Activated CD4-positive, alpha-beta T cell treated with anti-CD3 and anti-CD28 coated beads, Interleukin-2, Interleukin-6, amounts not matched to agents 100 ng/mL and 50 ng/mL, durations not matched to agents 16 hours and 8 hours (primary cell): ENCODE measurements around the gene CENPV.
A peak's percentile ranks its signal among the peaks of the same experiment; 100 is the strongest.
"Not testable (repeated sequence)": the region's sequence is repeated elsewhere in the genome, so short reads cannot be mapped to it uniquely, and the experiment has no call there.

Experiments used
- DNase-seq: peaks from one replicate; pipeline ENCODE4 v3.0.0-alpha.2; 2020

Gene CENPV

GRCh38 chr17:16353317-16354174, at the start of gene CENPV:
CENPV (minus strand) TSS chr17:16353469; CDS start chr17:16353436, 33 bp downstream.
- DNase-seq, result peak; percentile 76

- DNase-seq, result peak; percentile 77
Measured at GRCh38 chr17:16398270-16399267, 45.3 kb upstream of the CENPV start.

- DNase-seq, result not testable (repeated sequence)
Measured at GRCh38 chr17:16396693-16397092, 43.4 kb upstream of the CENPV start.

DNA sequence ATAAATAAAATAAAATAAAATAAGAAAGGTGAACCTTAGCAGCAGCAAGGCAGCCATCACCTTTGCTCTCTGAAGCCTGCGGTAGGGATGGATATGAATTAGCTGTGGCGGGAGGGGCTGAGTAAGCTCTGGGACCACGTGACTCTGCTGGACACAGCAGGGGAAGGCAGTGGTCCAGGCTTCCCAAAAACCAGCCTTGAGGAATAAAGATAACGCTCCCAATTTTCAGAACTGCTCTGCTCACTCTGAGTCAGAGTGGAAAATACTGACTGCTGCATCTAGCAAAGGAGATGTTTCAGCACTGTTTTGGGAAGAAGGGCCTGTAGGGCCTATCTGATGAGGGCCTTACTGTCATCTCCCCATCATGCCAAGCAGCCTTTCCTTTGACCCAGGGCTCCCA, 42.6 kb upstream of the CENPV start:
- not testable (repeated sequence) for DNase-seq

DNA sequence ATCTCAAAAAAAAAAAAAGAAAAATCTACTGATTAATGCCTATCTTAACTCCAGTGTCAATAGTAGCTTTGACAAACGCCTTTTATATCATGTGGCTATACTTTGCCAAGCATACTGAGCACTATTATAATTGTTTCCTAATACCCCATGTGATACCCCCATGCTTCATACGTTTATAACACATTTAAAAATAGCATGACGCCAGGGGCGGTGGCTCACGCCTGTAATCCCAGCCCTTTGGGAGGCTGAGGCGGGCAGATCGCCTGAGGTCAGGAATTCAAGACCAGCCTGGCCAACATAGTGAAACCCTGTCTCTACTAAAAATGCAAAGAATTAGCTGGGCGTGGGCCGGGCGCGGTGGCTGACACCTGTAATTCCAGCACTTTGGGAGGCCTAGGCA, 39.2 kb upstream of the CENPV start:
- DNase-seq, result not testable (repeated sequence)

DNA sequence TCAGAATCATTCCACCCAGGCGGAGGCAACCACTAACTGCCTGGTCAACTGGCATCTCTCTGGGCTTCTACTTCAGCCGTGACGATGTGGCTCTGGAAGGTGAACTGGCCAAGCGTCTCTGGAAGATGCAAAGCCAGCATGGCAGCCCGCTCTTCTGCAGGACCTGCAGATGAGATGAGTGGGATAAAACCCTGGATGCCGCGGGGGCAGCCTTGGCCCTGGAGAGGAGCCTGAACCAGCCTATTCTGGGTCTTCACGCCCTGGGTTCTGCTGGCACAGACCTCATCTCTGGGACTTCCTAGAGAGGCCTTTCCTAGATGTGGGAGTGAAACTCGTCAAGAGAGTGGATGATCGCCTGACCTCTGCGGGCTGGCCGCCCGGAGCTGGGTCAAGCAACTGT, 38.2 kb upstream of the CENPV start:
- DNase-seq, result no peak

GRCh38 chr17:16386126-16386507, 32.8 kb upstream of the CENPV start:
- not testable (repeated sequence) for DNase-seq

- no peak for DNase-seq
Measured at GRCh38 chr17:16384557-16384956, 31.3 kb upstream of the CENPV start.

DNA sequence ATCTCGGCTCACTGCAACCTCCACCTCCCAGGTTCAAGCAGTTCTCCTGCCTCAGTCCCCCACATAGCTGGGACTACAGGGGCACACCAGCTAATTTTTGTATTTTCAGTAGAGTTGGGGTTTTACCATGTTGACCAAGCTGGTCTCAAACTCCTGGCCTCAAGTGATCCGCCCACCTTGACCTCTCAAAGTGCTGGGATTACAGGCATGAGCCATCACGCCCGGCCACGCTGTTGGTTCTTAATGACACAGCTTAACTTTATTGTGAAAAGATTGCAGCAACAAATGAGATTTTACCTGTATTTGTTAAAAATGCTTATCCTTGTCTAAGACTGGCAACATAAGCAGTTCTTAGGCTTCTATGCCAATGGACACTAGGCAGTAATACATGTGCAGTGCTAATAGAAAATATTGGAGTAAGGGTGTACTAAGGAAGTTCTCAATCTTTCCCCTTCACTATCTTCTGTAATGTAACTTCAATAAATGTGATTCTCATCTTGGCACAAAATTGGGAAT, 30.6 kb upstream of the CENPV start:
- DNase-seq, result no peak

DNA sequence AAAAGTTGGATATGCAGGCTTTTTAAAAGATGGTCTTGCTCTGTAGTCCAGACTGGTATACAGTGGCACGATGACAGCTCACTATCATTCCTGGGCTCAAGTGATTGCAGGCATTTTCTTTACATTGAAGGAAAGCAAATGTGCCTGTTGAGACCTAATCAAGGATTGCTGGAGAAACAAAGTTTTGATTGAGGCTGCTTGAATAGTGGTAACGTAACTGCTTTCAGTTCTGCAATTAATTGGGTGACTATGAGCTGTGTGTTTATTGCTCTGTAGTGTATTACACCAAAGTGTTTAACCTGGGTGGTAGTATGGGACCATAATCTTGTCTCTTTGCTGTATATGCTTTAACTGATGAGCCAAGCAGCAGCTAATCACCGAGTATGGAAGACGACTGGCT, 29.9 kb upstream of the CENPV start:
- DNase-seq, result no peak

GRCh38 chr17:16381496-16381820, 28.2 kb upstream of the CENPV start:
- no peak for DNase-seq

DNA sequence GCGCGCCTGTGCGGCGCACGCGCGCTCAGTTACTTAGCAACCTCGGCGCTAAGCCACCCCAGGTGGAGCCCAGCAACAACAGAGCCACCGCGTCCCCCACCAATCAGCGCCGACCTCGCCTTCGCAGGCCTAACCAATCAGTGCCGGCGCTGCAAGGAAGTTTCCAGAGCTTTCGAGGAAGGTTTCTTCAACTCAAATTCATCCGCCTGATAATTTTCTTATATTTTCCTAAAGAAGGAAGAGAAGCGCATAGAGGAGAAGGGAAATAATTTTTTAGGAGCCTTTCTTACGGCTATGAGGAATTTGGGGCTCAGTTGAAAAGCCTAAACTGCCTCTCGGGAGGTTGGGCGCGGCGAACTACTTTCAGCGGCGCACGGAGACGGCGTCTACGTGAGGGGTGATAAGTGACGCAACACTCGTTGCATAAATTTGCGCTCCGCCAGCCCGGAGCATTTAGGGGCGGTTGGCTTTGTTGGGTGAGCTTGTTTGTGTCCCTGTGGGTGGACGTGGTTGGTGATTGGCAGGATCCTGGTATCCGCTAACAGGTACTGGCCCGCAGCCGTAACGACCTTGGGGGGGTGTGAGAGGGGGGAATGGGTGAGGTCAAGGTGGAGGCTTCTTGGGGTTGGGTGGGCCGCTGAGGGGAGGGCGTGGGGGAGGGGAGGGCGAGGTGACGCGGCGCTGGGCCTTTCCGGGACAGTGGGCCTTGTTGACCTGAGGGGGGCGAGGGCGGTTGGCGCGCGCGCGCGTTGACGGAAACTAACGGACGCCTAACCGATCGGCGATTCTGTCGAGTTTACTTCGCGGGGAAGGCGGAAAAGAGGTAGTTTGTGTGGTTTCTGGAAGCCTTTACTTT, 27.6 kb upstream of the CENPV start, which contains the start of gene UBB:
TSS of gene UBB (plus strand) at position 452 of the 856 bp plus-strand sequence. CDS start 817 bp downstream, outside the sequence.
- peak; percentile 97 for DNase-seq

DNA sequence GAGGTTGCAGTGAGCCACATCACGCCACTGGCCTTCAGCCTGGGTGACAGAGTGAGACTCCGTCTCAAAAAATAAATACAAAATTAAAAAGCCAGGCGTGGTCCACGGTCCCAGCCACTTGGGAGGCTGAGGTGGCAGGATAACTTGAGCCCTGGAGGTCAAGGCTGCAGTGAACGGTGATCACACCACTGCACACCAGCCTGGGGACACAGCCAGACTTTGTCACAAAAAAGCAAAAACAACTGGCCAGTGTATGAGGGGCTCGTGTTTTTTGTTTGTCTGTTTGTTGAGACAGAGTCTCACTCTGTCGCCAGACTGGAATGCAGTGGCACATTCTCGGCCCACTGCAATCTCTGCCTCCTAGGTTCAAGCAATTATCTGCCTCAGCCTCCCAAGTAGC, 26.4 kb upstream of the CENPV start:
- no peak for DNase-seq

DNA sequence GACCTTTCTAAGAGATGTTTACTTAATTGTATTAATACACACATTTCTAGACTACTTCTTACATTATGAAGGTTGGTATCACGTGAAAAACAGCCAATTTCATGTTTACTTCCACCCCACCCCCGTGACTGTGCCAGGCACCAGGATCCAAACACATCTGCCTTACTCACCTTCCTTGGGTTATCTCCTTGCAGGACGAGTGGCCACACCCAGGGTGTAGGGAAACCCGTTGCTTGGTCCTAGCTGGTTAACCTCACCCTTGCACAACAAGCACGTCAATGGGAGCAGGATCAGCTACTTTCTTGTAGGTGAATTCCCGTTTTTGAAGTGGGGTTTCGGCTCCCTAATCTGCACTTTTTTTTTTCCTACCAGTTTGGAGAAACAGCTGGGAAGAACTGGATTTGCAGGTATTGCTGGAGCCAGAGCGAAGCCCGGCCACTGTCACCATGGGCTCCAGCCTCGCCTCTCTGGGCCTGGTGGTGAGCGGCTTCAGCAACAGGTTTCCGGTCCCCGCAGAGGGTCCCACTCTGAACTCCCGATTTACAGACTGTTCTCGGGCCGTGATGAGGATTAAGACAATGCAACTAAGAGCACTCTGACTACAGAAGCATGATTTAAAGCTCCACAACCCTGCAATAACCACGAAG, 25.5 kb upstream of the CENPV start:
- DNase-seq, result no peak

DNA sequence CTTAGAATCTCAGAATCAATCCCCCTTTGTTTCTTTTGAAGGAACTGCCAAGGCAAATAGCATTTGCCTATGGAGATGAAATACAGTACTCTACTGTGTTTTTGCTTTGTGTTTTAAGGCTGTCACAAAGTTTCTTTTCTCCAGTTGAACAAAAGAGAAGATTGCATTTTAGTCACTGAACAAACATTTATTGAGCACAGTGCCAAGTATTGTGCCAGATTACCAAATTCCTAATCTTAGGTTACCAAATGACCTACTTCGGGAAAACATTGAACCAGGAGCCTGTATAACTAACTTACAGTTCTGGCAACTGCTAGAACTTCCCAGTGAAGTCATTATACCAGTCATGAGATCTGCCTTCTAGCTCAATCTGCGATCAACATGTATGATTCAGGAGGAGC, 24.7 kb upstream of the CENPV start:
- no peak for DNase-seq

DNA sequence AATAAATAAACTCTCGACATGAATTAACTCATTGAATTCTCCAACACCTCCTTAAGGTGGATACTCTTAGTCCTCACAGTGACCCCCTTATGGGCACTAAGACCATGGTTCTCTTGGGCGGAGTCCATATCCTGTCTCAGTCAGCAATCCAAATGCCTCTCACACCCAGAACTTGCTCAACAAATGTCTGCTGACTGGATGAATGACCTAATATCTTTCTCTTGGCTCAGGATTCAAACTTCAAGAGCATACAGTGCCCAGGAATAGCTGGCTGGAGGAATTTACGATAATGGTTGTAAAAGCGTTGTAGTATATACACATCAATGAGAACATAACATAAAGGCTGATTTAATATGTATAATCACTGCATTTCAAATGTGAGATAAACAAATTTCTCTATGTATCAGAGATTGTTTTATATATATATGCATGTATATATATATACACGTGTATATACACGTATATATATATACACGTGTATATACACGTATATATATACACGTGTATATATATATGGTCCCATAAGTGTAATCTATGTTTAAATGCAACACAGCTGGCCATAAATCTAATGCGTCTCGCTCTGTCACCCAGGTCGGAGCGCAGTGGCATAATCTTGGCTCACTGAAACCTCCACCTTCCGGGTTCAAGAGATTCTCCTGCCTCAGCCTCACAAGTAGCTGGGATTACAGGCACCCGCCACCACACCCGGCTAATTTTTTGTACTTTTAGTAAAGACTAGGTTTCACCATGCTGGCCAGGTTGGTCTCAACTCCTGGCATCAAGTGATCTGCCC, 21.1 kb upstream of the CENPV start:
- DNase-seq, result no peak

- no peak for DNase-seq
Measured at GRCh38 chr17:16371742-16372141, 18.5 kb upstream of the CENPV start.

- DNase-seq, result no peak
Measured at GRCh38 chr17:16364625-16365024, 11.4 kb upstream of the CENPV start.

GRCh38 chr17:16363749-16364536, 10.7 kb upstream of the CENPV start:
- DNase-seq, result peak; percentile 86

DNA sequence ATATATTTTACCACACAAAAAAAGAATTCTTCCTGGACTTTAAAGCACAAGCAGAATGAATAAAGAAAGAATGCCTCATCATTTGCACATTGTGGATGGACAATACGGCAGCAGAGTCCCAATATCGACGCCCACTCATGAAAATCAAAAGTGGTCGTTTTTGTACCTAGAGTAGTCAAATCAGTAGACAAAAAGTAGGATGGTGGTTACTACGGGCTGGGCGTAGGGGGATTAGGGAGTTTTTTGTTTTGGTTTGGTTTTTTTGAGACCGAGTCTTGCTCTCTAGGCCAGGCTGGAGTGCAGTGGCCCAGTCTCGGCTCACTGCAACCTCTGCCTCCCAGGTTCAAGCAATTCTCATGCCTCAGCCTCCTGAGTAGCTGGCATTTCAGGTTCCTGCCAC, 8.6 kb upstream of the CENPV start:
- DNase-seq, result no peak
